DND-41 (cell line): ENCODE results near the gene ARVCF.

Experiments used
- ATAC-seq: fragments of 200-7000 bp; cut with Tn5 transposase; 3 replicates; pipeline ENCODE4 v1.9.1; 2021; ENCODE audit warnings: low read depth; ENCODE audit not compliant: insufficient read depth
- DNase-seq: peaks from one replicate; pipeline ENCODE4 v3.0.0-alpha.2; 2020
- H2AFZ ChIP-seq: 2 replicates; pipeline ENCODE4 v1.6.0; 2012; ENCODE audit warnings: low read depth, low read length
- H3K27ac ChIP-seq: 2 replicates; pipeline ENCODE4 v1.5.1; 2012; ENCODE audit warnings: low read length, inconsistent platforms
- H3K27me3 ChIP-seq: fragments of 200-600 bp; sonication (generic); 2 replicates; pipeline ENCODE4 v1.6.0; 2012; ENCODE audit warnings: low read length, mild to moderate bottlenecking, inconsistent platforms; ENCODE audit not compliant: insufficient read depth, poor library complexity
- H3K36me3 ChIP-seq: 2 replicates; pipeline ENCODE4 v1.5.1; 2012; ENCODE audit warnings: low read length, inconsistent platforms; ENCODE audit not compliant: insufficient read depth
- H3K4me1 ChIP-seq: 2 replicates; pipeline ENCODE4 v1.5.1; 2012; ENCODE audit warnings: mild to moderate bottlenecking, low read length; ENCODE audit not compliant: insufficient read depth
- H3K4me2 ChIP-seq: 2 replicates; pipeline ENCODE4 v1.6.0; 2012; ENCODE audit warnings: mild to moderate bottlenecking, moderate library complexity, low read length, inconsistent platforms; ENCODE audit not compliant: insufficient read depth
- H3K4me3 ChIP-seq, 2 experiments: fragments of 200-600 bp in 1 of 2; shearing (Covaris generic) in 1 of 2; 2 replicates each; pipeline ENCODE4 v1.5.1; 2012 to 2016; ENCODE audit warnings: inconsistent platforms in 2 of 2, low read length in 2 of 2, mild to moderate bottlenecking in 2 of 2, low read depth in 1 of 2, moderate library complexity in 1 of 2
- H3K79me2 ChIP-seq: 2 replicates; pipeline ENCODE4 v1.6.0; 2012; ENCODE audit warnings: low read length, inconsistent platforms; ENCODE audit not compliant: insufficient read depth
- H3K9ac ChIP-seq: 2 replicates; pipeline ENCODE4 v1.6.0; 2012; ENCODE audit warnings: low read depth, mild to moderate bottlenecking, inconsistent platforms, low read length, moderate library complexity
- H3K9me3 ChIP-seq: 2 replicates; pipeline ENCODE4 v1.5.1; 2012; ENCODE audit warnings: low read length, moderate library complexity, mild to moderate bottlenecking, inconsistent platforms; ENCODE audit not compliant: insufficient read depth, severe bottlenecking
- H4K20me1 ChIP-seq: 2 replicates; pipeline ENCODE4 v1.6.0; 2012; ENCODE audit warnings: low read length; ENCODE audit not compliant: insufficient read depth
- CTCF ChIP-seq: IDR thresholded peaks from 2 replicates; pipeline ENCODE4 v1.5.1; 2012; ENCODE audit warnings: borderline replicate concordance, low read length, moderate library complexity, mild to moderate bottlenecking; ENCODE audit not compliant: poor library complexity, severe bottlenecking; ENCODE audit errors: extremely low read depth
- EZH2 ChIP-seq: IDR thresholded peaks from 3 replicates; pipeline ENCODE4 v1.6.1; 2012; ENCODE audit warnings: borderline replicate concordance, low read depth, mild to moderate bottlenecking, moderate library complexity, low read length, inconsistent platforms; ENCODE audit not compliant: severe bottlenecking

The ARVCF gene

GRCh38 chr22:20038574-20038973 is 22.0 kb upstream of the ARVCF start:
- H3K9ac ChIP-seq: no peak overlapping the region
- no peaks in the 10 kb centered on the region for H3K27me3 ChIP-seq
- H2AFZ ChIP-seq: no peak overlapping the region
- DNase-seq (no peak), ATAC-seq (no peak)
- H3K4me1 ChIP-seq: no peaks in the 10 kb centered on the region
- H3K27ac ChIP-seq: no peak overlapping the region
- peaks cover 26% of the 10 kb centered on the region for H4K20me1 ChIP-seq
- no peaks in the 10 kb centered on the region for H3K9me3 ChIP-seq
- H3K36me3 ChIP-seq: peaks cover 59% of the 10 kb centered on the region
- H3K4me3 ChIP-seq: no peak overlapping the region
- TF ChIP-seq CTCF: no peak
- no peak for TF ChIP-seq EZH2
- H3K79me2 ChIP-seq: peaks cover 29% of the 10 kb centered on the region
- no peak overlapping the region for H3K4me2 ChIP-seq

GRCh38 chr22:20037419-20037818 is 20.8 kb upstream of the ARVCF start:
- no peak overlapping the region for H3K4me2 ChIP-seq
- no peak overlapping the region for H3K4me3 ChIP-seq
- no peak overlapping the region for H3K9ac ChIP-seq
- ATAC-seq (no peak), DNase-seq (no peak)
- no peaks in the 10 kb centered on the region for H3K27me3 ChIP-seq
- H3K79me2 ChIP-seq: peaks cover 40% of the 10 kb centered on the region
- H3K4me1 ChIP-seq: no peaks in the 10 kb centered on the region
- H3K36me3 ChIP-seq: peaks cover 52% of the 10 kb centered on the region
- H2AFZ ChIP-seq: no peak overlapping the region
- H4K20me1 ChIP-seq: peaks cover 36% of the 10 kb centered on the region
- no peaks in the 10 kb centered on the region for H3K9me3 ChIP-seq
- no peak overlapping the region for H3K27ac ChIP-seq
- TF ChIP-seq EZH2: no peak
- no peak for TF ChIP-seq CTCF

DNA sequence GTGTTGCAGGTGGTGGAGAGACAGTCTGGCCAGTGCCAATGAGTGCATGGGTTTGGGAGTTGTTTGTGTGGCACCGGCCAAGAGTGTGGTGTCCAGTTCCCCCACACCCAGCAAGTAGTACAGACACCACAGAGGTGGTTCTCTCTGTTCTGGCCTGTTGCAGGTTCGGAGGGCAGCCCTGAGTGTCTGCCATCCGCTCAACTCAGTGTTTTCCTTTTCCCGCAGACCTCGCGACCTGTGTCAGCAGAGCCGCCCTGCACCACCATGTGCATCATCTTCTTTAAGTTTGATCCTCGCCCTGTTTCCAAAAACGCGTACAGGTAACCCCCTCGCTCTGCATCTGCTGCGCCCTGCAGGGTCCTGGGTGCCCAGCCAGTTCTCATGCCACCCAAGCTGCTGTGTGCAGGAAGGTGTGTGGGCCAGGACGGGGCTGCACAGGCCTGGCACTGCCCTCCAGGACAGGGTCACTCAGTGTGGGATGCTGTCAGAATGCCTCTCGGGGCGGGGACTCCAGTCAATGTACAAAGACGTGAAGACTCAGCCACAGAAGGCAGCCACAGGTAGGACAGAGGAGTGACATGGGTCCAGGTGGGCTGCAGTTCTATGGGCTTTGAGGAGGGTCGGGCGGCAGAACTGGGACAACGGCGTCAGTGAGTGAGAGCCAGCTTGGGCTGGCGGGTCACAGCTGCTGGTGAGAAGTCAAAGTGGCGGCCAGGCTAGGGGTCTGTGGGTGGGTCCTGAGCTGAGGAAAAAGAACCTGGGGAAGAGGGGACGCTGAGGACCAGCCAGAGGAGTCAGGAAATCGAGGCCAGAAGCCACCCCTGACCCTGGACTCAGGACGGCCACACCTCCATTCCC is 20.1 kb upstream of the ARVCF start:
- ATAC-seq: no peak
- no peak overlapping the region for H3K27ac ChIP-seq
- no peak overlapping the region for H3K9ac ChIP-seq
- H3K36me3 ChIP-seq: peaks cover 58% of the 10 kb centered on the region
- H2AFZ ChIP-seq: no peak overlapping the region
- H4K20me1 ChIP-seq: peaks cover 42% of the 10 kb centered on the region
- peaks cover 46% of the 10 kb centered on the region for H3K79me2 ChIP-seq
- no peak for DNase-seq
- H3K27me3 ChIP-seq: no peaks in the 10 kb centered on the region
- H3K9me3 ChIP-seq: no peaks in the 10 kb centered on the region
- TF ChIP-seq EZH2: no peak
- no peak for TF ChIP-seq CTCF
- H3K4me3 ChIP-seq: no peak overlapping the region
- H3K4me2 ChIP-seq: no peak overlapping the region
- no peaks in the 10 kb centered on the region for H3K4me1 ChIP-seq
